Measurements from ENCODE around the gene BICC1.

The BICC1 gene

DNA sequence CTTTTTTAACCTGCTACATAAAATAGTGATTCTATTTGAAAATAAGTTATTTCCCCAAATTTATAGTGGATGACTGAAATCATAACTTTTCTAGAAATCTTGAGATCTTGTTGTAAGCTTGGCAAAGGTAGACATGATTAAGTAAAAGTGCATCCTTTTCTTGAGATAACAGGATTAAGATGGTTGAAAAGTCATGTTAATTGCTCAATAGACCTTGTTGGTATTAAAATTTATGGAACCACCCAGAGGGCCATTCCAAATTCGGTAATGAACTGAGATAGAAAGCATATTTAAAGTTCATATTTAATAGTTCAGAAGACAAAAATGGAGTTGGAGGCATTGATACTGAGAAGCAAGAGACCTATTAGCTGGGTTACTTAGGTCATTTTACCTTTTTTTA is 139.1 kb downstream of the BICC1 start:
- DNase-seq: no peak

DNA sequence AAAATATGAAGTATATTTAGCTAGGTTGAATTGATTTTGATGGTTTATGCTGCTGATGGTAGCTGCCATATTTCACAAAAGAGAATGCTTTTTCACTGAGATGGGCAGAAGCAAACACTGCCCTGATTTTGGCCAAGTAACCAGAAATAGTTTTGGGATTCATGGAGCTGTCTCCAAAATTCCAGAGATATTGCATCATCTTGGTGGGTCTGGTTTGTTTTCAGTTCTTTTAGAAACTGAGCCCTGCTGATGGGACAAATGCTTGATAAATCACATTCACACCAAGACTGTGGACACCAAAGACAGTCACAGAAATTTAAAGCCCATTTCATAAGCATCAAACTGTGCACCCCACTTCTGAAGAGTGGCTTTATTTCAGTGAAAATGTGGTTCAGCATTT is 140.5 kb downstream of the BICC1 start:
- DNase-seq: no peak

GRCh38 chr10:58660575-58661255 is 148.0 kb downstream of the BICC1 start:
- DNase-seq: no peak

- DNase-seq: no peak
These were observed 148.7 kb downstream of the BICC1 start for GRCh38 chr10:58661336-58661735.

DNA sequence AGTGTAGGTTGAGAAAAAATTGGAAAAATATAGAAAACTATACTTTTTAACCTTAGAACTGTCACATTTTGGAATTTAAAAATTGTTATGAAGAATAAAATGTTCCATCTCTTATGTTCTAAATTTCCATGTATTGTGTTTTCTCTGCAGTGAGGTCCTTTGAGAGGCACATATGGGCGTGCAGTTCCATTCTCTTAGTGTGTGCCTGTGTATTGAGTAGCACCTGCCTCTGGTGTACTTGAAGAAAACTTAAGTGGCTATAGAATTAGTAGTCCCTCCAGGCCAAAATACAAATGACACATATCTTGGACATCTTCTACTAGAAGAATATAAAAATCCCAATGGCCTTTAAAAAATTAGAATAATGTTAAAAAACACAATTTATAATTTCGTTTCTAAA is 149.2 kb downstream of the BICC1 start:
- no peak for DNase-seq

DNA sequence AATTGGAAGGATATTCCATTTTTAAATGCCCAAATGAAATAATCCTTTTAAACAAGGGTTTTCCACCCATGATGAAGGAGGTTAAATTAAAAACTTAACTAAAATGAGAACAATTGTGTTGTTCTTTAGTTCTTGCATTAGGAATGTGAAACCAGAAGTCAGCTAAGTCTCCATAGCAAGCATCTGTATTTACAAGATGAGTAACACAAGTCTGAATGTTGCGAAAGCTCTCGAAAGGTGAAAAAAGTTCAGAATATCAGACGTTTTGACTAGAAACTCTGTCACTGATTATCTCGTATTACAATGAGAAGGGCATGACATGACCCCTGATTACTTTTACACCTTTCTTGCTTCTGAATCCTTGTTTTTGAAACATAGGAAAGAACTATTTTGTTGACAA is 149.6 kb downstream of the BICC1 start:
- DNase-seq: peak; percentile 76

- no peak for DNase-seq
These were observed 152.7 kb downstream of the BICC1 start for GRCh38 chr10:58665361-58665760.

DNA sequence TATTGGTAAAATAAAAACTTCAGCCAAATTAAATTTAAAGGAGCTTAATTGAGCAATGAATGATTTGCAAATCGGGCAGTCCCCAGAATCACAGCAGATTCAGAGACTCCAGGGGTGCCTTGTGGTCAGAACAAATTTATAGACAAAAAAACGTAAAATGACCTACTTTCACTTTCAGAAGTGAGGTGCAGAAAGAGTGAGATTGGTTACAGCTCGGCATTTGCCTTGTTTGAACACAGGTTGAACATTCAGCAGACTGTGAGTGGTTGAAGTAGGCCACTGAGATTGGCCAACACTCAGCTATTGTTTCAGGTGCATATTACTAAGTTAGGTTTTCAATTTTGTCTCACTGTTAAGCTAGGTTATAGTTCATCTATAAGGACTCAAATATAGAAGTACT is 153.4 kb downstream of the BICC1 start:
- no peak for DNase-seq

GRCh38 chr10:58667658-58668310 is 155.1 kb downstream of the BICC1 start:
- no peak for DNase-seq

DNA sequence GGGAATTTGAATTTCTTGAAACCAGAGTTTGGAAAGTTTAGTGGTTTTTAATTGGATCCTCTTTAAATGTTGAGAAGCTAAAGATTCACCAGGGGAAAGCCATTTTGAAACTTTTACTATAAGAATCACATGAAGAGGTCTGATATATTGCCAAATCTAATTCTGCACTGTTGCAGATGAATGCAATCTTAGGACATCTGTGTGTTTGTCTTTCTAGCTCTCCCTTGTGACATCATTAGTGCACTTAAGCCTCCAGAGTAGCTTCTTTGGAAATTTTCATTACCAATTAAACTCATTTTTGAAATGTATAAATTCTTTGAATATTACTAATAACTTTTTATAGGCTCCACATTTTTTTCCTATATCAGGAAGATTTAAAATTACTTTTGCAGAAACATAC is 160.2 kb downstream of the BICC1 start:
- DNase-seq: no peak

- no peak for DNase-seq
These were observed 161.6 kb downstream of the BICC1 start for GRCh38 chr10:58674251-58674650.

- no peak for DNase-seq
These were observed 162.6 kb downstream of the BICC1 start for GRCh38 chr10:58675321-58675720.

GRCh38 chr10:58691528-58691927 is 178.9 kb downstream of the BICC1 start:
- DNase-seq: no peak

DNA sequence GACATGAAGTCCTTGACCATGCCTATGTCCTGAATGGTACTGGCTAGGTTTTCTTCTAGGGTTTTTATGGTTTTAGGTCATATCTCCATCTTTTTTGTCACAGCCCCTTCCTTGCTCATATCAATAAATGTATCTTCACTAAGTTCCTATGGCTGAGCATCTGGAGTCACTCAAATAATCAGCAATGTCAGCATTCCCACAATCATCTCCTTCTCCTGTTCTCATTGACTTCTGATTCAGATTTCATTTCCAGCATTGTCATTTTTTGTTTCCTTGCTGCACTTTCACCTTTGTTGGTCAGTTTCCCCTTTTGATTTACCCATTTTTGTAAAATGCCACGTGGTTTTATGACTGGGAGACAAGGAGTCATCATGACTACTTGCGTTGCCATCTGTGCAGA is 181.2 kb downstream of the BICC1 start:
- DNase-seq: no peak

- no peak for DNase-seq
These were observed 182.3 kb downstream of the BICC1 start for GRCh38 chr10:58695022-58695421.

- no peak for DNase-seq
These were observed 184.1 kb downstream of the BICC1 start for GRCh38 chr10:58696736-58697135.

GRCh38 chr10:58697691-58698090 is 185.0 kb downstream of the BICC1 start:
- DNase-seq: no peak

GRCh38 chr10:58698777-58699356 is 186.2 kb downstream of the BICC1 start:
- no peak for DNase-seq

- DNase-seq: no peak
These were observed 187.9 kb downstream of the BICC1 start for GRCh38 chr10:58700591-58700990.

- no peak for DNase-seq
These were observed 188.9 kb downstream of the BICC1 start for GRCh38 chr10:58701405-58702135.

- DNase-seq: no peak
These were observed 191.6 kb downstream of the BICC1 start for GRCh38 chr10:58704226-58704625.

DNA sequence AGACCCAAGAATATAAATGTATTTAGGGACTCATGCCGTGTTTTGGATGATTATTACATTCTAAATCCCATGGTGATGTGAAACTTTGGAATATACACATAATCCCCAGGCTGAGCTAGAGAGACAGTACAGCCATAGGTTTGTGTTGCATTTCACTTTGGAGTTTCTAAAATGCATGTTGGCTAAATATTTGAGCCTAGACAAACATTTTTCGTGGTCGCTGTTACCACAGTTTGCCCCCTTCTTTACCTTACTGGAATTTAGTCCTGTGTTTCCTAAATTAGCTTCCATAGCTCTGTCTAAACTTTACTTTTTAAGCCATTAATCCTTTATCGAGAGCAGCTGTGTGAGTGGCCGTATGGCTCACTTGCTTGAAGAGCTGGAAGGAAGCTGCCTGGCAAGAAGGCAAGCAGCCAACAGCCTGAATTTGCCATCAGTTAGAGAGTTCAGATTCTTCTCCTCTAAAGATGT is 192.0 kb downstream of the BICC1 start:
- no peak for DNase-seq

GRCh38 chr10:58706836-58707235 is 194.2 kb downstream of the BICC1 start:
- no peak for DNase-seq

DNA sequence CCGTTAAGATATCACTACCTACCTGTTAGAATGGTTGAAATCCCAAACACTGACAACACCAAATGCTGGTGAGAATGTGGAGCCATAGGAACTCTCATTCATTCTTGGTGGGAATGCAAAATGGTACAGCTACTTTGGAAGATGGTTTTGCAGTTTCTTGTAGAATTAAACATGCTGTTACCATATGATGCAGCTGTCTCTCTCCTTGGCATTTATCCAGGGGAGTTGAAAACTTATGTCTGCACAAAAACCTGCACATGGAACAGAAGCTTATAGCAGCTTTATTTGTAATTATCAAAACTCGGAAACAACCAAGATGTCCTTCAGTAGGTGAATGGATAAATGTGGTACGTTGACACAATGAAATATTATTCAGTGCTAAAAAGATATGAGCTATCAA is 199.5 kb downstream of the BICC1 start:
- no peak for DNase-seq
